OCI-LY7 (cell line): ENCODE data around the gene CDC34.

Experiments
- EZH2phosphoT487 ChIP-seq: fragments of 200-600 bp; sonication (generic); IDR thresholded peaks from 2 replicates; pipeline ENCODE4 v1.6.1; 2018; ENCODE audit warnings: low read depth, borderline replicate concordance, mild to moderate bottlenecking, mixed run types, antibody characterized with exemption, low read length, moderate library complexity, mixed read lengths
- TF ChIP-seq, protein P1 (sequence below): fragments of 200-600 bp; sonication (generic); conservative IDR thresholded peaks from 2 replicates; pipeline ENCODE4 v1.5.1; 2014; ENCODE audit warnings: mild to moderate bottlenecking, antibody characterized with exemption, low read length, moderate library complexity, mixed read lengths

DNA sequence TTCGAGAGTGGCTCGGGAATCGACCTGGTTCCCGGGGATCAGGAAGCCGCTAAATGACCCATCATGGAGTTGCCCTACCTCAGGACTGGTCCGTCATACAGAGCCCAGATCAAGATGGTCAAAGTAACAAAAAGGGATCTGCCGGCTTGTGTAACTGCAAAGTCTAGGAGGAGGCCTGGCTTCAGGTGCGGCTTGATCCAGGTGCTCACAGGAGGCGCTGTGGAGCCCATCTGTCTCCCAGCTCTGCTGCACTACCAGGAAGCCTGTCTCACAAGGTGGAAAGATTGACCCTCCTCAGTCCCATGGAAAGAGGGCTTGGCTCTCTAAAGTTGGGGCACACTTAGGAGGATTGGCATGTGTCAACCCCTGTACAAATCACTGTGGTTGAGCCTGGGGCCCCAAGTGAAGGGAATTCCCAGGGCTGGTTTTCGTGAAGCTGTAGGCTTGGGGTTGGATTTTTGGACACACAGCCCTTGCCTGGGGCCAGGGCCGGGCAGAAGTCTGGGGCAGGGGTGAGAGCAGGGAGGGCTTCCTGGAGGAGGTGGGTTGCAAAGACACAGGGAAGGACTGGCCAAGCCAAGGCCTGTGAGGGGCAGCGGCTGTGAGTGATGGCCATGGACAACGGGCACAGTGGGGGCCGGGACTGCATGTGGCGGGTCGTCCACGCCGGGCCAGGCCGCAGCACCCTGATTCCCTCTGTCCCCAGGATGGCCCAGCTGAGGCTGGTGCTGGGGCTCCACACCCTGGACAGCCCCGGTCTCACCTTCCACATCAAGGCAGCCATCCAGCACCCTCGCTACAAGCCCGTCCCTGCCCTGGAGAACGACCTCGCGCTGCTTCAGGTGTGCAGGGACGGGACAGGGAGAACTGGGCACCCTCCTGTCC is 16.5 kb downstream of the CDC34 start:
- TF ChIP-seq, protein P1, sequence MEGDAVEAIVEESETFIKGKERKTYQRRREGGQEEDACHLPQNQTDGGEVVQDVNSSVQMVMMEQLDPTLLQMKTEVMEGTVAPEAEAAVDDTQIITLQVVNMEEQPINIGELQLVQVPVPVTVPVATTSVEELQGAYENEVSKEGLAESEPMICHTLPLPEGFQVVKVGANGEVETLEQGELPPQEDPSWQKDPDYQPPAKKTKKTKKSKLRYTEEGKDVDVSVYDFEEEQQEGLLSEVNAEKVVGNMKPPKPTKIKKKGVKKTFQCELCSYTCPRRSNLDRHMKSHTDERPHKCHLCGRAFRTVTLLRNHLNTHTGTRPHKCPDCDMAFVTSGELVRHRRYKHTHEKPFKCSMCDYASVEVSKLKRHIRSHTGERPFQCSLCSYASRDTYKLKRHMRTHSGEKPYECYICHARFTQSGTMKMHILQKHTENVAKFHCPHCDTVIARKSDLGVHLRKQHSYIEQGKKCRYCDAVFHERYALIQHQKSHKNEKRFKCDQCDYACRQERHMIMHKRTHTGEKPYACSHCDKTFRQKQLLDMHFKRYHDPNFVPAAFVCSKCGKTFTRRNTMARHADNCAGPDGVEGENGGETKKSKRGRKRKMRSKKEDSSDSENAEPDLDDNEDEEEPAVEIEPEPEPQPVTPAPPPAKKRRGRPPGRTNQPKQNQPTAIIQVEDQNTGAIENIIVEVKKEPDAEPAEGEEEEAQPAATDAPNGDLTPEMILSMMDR = peak; percentile 59
- TF ChIP-seq EZH2phosphoT487 = no peak
